Cardiac fibroblast (primary cell): Measurements from ENCODE around the gene BCO2.

Source experiments
- DNase-seq, 2 donors: peaks; one replicate each; pipeline versions ENCODE4 v3.0.0 to v3.0.0-alpha.2; 2010; ENCODE audit warnings: low read depth in 2 of 2
- H3K4me3 ChIP-seq, 2 donors: replicated peaks in 1 of 2; 1 replicate in 1 of 2; 2 replicates in 1 of 2; pipeline ENCODE4 v1.5.1; 2011; ENCODE audit warnings: low read depth in 2 of 2, low read length in 2 of 2, mild to moderate bottlenecking in 2 of 2, moderate library complexity in 1 of 2
- CTCF ChIP-seq: IDR thresholded peaks from one replicate; pipeline ENCODE4 v1.5.1; 2011; ENCODE audit warnings: low read depth, mild to moderate bottlenecking, low read length, inconsistent platforms

Gene BCO2

GRCh38 chr11:112174789-112175598 lies at the start of gene BCO2:
Gene BCO2, plus strand, starts transcription at chr11:112175512. Its CDS starts 90 bp downstream, at chr11:112175602.
- H3K4me3 ChIP-seq, result peak within 1 kb of the TSS; percentile 23 to 36
- DNase-seq, result peak; percentile 86 to 88
- TF ChIP-seq CTCF, result peak; percentile 85

- no peak overlapping the region for H3K4me3 ChIP-seq
- no peak for TF ChIP-seq CTCF
- DNase-seq, result no peak
Observed at GRCh38 chr11:112127056-112127455, 48.3 kb upstream of the BCO2 start.

GRCh38 chr11:112128483-112129121 lies 46.7 kb upstream of the BCO2 start:
- no peak for TF ChIP-seq CTCF
- H3K4me3 ChIP-seq, result no peak overlapping the region
- DNase-seq, result peak; percentile 55 to 80

- no peak for TF ChIP-seq CTCF
- DNase-seq, result no peak
- H3K4me3 ChIP-seq, result no peak overlapping the region
Observed at GRCh38 chr11:112129656-112130055, 45.7 kb upstream of the BCO2 start.

- no peak for DNase-seq
- H3K4me3 ChIP-seq, result no peak overlapping the region
- no peak for TF ChIP-seq CTCF
Observed at GRCh38 chr11:112132737-112133136, 42.6 kb upstream of the BCO2 start.

GRCh38 chr11:112134473-112134872 lies 40.8 kb upstream of the BCO2 start:
- no peak overlapping the region for H3K4me3 ChIP-seq
- TF ChIP-seq CTCF, result no peak
- DNase-seq, result no peak
